D721Med (cell line): ENCODE results near the gene MXI1.

ENCODE experiments used
- DNase-seq: peaks from one replicate; pipeline ENCODE4 v3.0.0; 2011; ENCODE audit warnings: low spot score; ENCODE audit not compliant: insufficient read length
- FAIRE-seq: peaks from 2 replicates; lab custom pipeline; 2011; peaks lifted over from hg19 to GRCh38; lab: Jason Lieb, UNC
- CTCF ChIP-seq: IDR thresholded peaks from 2 replicates; pipeline ENCODE4 v1.5.1; 2012; ENCODE audit warnings: mild to moderate bottlenecking, control low read depth; ENCODE audit not compliant: insufficient read depth; ENCODE audit errors: missing control alignments

The MXI1 gene

GRCh38 chr10:110207011-110207804, at the start of gene MXI1:
MXI1 (plus strand) TSS chr10:110207605; CDS start chr10:110207809, 204 bp downstream.
- FAIRE-seq = no peak
- TF ChIP-seq CTCF = no peak
- peak; percentile 40 for DNase-seq

GRCh38 chr10:110158051-110159005, 49.1 kb upstream of the MXI1 start:
- DNase-seq = no peak
- FAIRE-seq = no peak
- no peak for TF ChIP-seq CTCF

DNA sequence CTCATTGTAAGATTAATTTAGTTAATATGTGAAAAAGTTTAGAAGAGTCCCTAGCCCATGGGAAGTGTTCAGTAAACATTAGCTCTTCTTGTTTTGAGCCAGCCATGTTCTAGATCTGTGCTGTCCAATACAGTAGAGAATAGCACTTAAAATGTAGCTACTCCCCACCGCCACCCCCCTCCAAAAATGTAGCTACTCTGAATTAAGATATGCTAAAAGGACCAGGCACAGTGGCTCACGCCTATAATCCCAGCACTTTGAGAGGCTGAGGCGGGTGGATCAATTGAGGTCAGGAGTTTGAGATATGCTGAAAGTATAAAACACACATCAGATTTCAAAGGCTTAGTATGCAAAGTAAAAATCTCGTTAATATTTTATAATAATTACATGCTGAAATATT, 47.3 kb upstream of the MXI1 start:
- DNase-seq (no peak), FAIRE-seq (no peak)
- no peak for TF ChIP-seq CTCF

DNA sequence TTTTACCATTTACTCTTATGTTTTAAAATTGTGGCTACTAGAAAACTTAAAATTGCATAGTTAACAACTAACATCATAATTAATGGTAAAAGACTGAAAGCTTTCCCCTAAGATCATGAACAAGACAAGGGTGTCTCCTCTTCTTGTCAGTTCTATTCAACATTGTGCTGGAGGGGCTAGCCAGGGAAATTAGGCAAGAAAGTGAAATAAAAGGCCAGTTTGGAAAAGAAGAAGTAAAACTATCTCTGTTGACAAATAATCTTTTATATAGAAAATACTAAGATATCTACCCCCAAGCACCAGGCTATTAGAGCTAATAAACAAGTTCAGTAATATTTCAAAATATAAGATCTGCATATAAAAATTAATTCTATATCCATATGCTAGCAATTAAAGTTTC, 46.9 kb upstream of the MXI1 start:
- no peak for FAIRE-seq
- no peak for TF ChIP-seq CTCF
- DNase-seq = no peak

DNA sequence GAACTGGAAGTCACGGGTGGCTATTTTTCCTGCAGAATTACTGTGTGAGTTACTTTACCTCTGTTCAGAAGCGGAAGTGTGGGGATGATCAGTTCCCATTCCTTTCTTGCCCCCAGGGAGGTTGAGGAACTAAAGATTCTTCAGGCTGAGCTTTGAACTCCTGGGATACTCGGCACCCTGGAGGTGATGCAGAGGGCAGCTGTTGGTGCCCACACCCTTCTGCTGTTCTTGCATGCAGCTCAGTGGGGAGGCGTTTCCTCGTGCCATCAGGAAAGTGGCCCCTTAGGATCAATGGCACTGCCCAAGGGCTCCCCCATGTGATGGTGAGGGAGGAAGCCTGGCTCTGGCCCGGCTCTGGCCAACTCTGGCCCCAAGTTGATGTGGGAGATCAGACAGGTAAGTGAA, 44.7 kb upstream of the MXI1 start:
- TF ChIP-seq CTCF = no peak
- FAIRE-seq (no peak), DNase-seq (no peak)

DNA sequence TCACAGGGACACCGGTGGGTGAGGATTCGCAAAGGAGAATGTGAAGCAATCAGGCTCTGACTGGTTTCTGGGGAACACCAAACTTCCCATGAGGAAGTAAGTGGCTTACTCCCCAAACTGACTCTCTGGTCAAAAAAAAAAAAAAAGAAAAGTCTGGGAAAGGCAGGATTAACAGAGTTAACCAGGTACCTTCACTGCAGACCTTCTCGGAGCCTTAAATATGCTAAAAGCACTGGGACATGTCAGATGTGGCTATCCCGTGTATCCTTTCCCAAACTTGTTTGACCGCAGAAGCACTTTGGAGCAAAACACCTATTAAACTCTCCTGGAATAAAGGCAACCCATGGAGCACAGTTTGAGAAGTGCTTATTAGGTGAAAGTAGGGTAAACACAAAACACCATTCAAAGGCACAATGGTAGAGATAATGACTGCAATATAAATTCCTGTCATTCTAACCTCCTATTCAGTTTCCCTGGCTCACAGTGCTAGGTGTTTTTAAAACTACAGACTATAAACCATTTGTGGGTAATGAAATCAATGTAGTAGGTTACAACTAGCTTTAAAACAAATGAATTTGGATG, 44.1 kb upstream of the MXI1 start:
- TF ChIP-seq CTCF = no peak
- FAIRE-seq (no peak), DNase-seq (no peak)
